Measurements from ENCODE around the gene SIPA1L2.

GRCh38 chr1:232630894-232631195 lies 912 bp upstream of the SIPA1L2 start:
- TF ChIP-seq, protein P1, sequence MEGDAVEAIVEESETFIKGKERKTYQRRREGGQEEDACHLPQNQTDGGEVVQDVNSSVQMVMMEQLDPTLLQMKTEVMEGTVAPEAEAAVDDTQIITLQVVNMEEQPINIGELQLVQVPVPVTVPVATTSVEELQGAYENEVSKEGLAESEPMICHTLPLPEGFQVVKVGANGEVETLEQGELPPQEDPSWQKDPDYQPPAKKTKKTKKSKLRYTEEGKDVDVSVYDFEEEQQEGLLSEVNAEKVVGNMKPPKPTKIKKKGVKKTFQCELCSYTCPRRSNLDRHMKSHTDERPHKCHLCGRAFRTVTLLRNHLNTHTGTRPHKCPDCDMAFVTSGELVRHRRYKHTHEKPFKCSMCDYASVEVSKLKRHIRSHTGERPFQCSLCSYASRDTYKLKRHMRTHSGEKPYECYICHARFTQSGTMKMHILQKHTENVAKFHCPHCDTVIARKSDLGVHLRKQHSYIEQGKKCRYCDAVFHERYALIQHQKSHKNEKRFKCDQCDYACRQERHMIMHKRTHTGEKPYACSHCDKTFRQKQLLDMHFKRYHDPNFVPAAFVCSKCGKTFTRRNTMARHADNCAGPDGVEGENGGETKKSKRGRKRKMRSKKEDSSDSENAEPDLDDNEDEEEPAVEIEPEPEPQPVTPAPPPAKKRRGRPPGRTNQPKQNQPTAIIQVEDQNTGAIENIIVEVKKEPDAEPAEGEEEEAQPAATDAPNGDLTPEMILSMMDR (IDR thresholded peaks at IDR 0.05; ENCODE audit: insufficient read depth, low read depth, low read length), result no peak
- no peak for TF ChIP-seq EZH2 (IDR thresholded peaks at IDR 0.05; ENCODE audit: insufficient read depth, low read length)
